Caco-2 (cell line): Measurements from ENCODE around the gene CD247. TPM values are rescaled to one million over a fixed set of nuclear protein-coding genes. Genes with fewer than 3 reads are reported as not detected.

Experiments
- BruUV-seq: library from RNA; stranded (reverse); fragments of 400-500 nt; replicated peaks from 2 replicates; lab custom pipeline; 2021; lab: Mats Ljungman, UMichigan
- CTCF ChIA-PET: fragments of 300-600 bp; sonication (Branson Sonifier 250); formaldehyde crosslinking; loops from one replicate; lab custom pipeline; 2022; ENCODE audit warnings: antibody characterized with exemption; lab: Charles Lee
- POLR2A ChIA-PET: fragments of 300-600 bp; sonication (Branson Sonifier 250); formaldehyde crosslinking; loops from one replicate; lab custom pipeline; 2022; ENCODE audit warnings: antibody characterized with exemption; lab: Charles Lee
- DNase-seq, 2 experiments: peaks; one replicate each; pipeline versions ENCODE4 v3.0.0 to v3.0.0-alpha.2; 2020 to 2022
- H3K27me3 ChIP-seq: replicated peaks from 2 replicates; pipeline ENCODE4 v1.6.0; 2011; ENCODE audit warnings: low read length; ENCODE audit not compliant: control insufficient read depth, insufficient read depth
- H3K36me3 ChIP-seq: 2 replicates; pipeline ENCODE4 v1.5.1; 2011; ENCODE audit warnings: low read length; ENCODE audit not compliant: control insufficient read depth, insufficient read depth
- H3K4me1 ChIP-seq: fragments of 250-450 bp; sonication (Bioruptor Pico); 2 replicates; pipeline ENCODE4 v1.5.1; 2020; ENCODE audit warnings: mild to moderate bottlenecking
- H3K4me3 ChIP-seq: 2 replicates; pipeline ENCODE4 v1.5.1; 2011; ENCODE audit warnings: low read depth, mild to moderate bottlenecking, control low read depth, low read length
- H3K9me3 ChIP-seq: fragments of 250-450 bp; sonication (Bioruptor Pico); 2 replicates; pipeline ENCODE4 v1.5.1; 2020; ENCODE audit warnings: mild to moderate bottlenecking, moderate library complexity
- H3K27ac Mint-ChIP-seq: one replicate; pipeline ENCODE4 v1.8.0; 2022; ENCODE audit warnings: mixed read lengths; ENCODE audit not compliant: unreplicated experiment
- H3K27me3 Mint-ChIP-seq: one replicate; pipeline ENCODE4 v1.8.0; 2022; ENCODE audit warnings: mixed read lengths; ENCODE audit not compliant: insufficient read depth, unreplicated experiment
- H3K36me3 Mint-ChIP-seq: one replicate; pipeline ENCODE4 v1.8.0; 2022; ENCODE audit warnings: mild to moderate bottlenecking, mixed read lengths; ENCODE audit not compliant: insufficient read depth, unreplicated experiment
- H3K4me1 Mint-ChIP-seq: one replicate; pipeline ENCODE4 v1.8.0; 2022; ENCODE audit warnings: low read depth, mixed read lengths; ENCODE audit not compliant: unreplicated experiment
- H3K4me3 Mint-ChIP-seq: one replicate; pipeline ENCODE4 v1.8.0; 2022; ENCODE audit warnings: mild to moderate bottlenecking, moderate library complexity, mixed read lengths; ENCODE audit not compliant: unreplicated experiment
- H3K9me3 Mint-ChIP-seq: one replicate; pipeline ENCODE4 v1.8.0; 2022; ENCODE audit warnings: mixed read lengths; ENCODE audit not compliant: unreplicated experiment
- intact Hi-C: fragments of 100-400 bp; cut with micrococcal nuclease; formaldehyde crosslinking; loops from one replicate; pipeline ENCODE4 v1.10.0; 2022; ENCODE audit not compliant: unreplicated experiment
- total RNA-seq: library from RNA; stranded (reverse); gene quantifications from 2 replicates; pipeline ENCODE4 v1.2.3, GENCODE V29; 2022
- TF ChIP-seq, protein P1 (sequence below), 2 experiments: fragments of 200-600 bp in 1 of 2; IDR thresholded peaks; 1 replicate in 1 of 2; 2 replicates in 1 of 2; pipeline versions ENCODE4 v1.5.1 to v1.8.0; 2011 to 2022; ENCODE audit warnings: antibody characterized with exemption in 1 of 2, control low read depth in 1 of 2, inconsistent platforms in 1 of 2, low read depth in 1 of 2, low read length in 1 of 2, mild to moderate bottlenecking in 1 of 2, moderate library complexity in 1 of 2; ENCODE audit not compliant: insufficient read depth in 1 of 2, severe bottlenecking in 1 of 2, unreplicated experiment in 1 of 2

CD247 gene
- total RNA-seq, 1 experiment from 2014 or later, result not detected

GRCh38 chr1:167434306-167434705, 84.0 kb downstream of the CD247 start:
- no peaks in the 10 kb centered on the region for H3K4me1 Mint-ChIP-seq
- no peak for DNase-seq
- no peak overlapping the region for H3K4me3 Mint-ChIP-seq
- ChIA-PET POLR2A (no interaction called here), CTCF (no interaction called here)
- Histone ChIP-seq H3K9me3 (no peaks in the 10 kb centered on the region), H3K36me3 (no peaks in the 10 kb centered on the region), H3K4me3 (no peak overlapping the region), H3K27me3 (no peaks in the 10 kb centered on the region), H3K4me1 (no peaks in the 10 kb centered on the region)
- BruUV-seq, result no TSS peak
- H3K27ac Mint-ChIP-seq, result no peak overlapping the region
- peaks cover 9% of the 10 kb centered on the region for H3K9me3 Mint-ChIP-seq
- TF ChIP-seq, protein P1, sequence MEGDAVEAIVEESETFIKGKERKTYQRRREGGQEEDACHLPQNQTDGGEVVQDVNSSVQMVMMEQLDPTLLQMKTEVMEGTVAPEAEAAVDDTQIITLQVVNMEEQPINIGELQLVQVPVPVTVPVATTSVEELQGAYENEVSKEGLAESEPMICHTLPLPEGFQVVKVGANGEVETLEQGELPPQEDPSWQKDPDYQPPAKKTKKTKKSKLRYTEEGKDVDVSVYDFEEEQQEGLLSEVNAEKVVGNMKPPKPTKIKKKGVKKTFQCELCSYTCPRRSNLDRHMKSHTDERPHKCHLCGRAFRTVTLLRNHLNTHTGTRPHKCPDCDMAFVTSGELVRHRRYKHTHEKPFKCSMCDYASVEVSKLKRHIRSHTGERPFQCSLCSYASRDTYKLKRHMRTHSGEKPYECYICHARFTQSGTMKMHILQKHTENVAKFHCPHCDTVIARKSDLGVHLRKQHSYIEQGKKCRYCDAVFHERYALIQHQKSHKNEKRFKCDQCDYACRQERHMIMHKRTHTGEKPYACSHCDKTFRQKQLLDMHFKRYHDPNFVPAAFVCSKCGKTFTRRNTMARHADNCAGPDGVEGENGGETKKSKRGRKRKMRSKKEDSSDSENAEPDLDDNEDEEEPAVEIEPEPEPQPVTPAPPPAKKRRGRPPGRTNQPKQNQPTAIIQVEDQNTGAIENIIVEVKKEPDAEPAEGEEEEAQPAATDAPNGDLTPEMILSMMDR (IDR thresholded peaks at IDR 0.05; ENCODE audit: insufficient read depth in 1 of 2, low read depth in 1 of 2, low read length in 1 of 2, severe bottlenecking in 1 of 2, unreplicated experiment in 1 of 2), result no peak
- H3K36me3 Mint-ChIP-seq, result no peaks in the 10 kb centered on the region
- H3K27me3 Mint-ChIP-seq, result no peaks in the 10 kb centered on the region
- intact Hi-C loops, result no loop called here

DNA sequence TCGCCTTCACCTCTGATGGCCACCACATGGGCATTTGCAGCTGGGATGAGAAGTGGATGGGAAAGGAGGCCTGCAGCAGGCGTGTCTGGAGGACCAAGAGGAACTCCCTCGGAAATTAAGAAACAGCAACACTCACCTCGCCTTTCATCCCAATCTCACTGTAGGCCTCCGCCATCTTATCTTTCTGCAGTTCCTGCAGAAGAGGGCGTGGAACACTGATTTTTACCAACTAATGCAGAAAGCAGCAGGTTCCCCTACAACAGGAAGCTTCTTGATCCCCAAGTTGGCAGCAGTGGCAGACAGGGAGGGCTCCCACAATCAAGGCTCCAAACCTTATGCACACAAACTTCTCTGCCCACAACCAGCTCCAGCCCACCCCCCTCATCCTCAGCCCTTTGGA, 84.4 kb downstream of the CD247 start:
- ChIA-PET CTCF (no interaction called here), POLR2A (no interaction called here)
- intact Hi-C loops, result no loop called here
- no peaks in the 10 kb centered on the region for H3K27me3 Mint-ChIP-seq
- H3K27me3 ChIP-seq, result no peaks in the 10 kb centered on the region
- no peaks in the 10 kb centered on the region for H3K36me3 Mint-ChIP-seq
- H3K27ac Mint-ChIP-seq, result no peak overlapping the region
- H3K4me3 ChIP-seq, result no peak overlapping the region
- H3K36me3 ChIP-seq, result no peaks in the 10 kb centered on the region
- H3K9me3 Mint-ChIP-seq, result peaks cover 9% of the 10 kb centered on the region
- no peaks in the 10 kb centered on the region for H3K9me3 ChIP-seq
- TF ChIP-seq, protein P1 (IDR thresholded peaks at IDR 0.05; ENCODE audit: insufficient read depth in 1 of 2, low read depth in 1 of 2, low read length in 1 of 2, severe bottlenecking in 1 of 2, unreplicated experiment in 1 of 2), result no peak
- no peaks in the 10 kb centered on the region for H3K4me1 Mint-ChIP-seq
- H3K4me1 ChIP-seq, result no peaks in the 10 kb centered on the region
- no peak for DNase-seq
- BruUV-seq, result no TSS peak
- H3K4me3 Mint-ChIP-seq, result no peak overlapping the region

GRCh38 chr1:167432780-167433179, 85.5 kb downstream of the CD247 start:
- Histone ChIP-seq H3K36me3 (no peaks in the 10 kb centered on the region), H3K4me1 (no peaks in the 10 kb centered on the region), H3K9me3 (no peaks in the 10 kb centered on the region), H3K27me3 (no peaks in the 10 kb centered on the region), H3K4me3 (no peak overlapping the region)
- intact Hi-C loops, result no loop called here
- peaks cover 6% of the 10 kb centered on the region for H3K36me3 Mint-ChIP-seq
- DNase-seq, result no peak
- H3K9me3 Mint-ChIP-seq, result peaks cover 9% of the 10 kb centered on the region
- TF ChIP-seq, protein P1 (IDR thresholded peaks at IDR 0.05; ENCODE audit: insufficient read depth in 1 of 2, low read depth in 1 of 2, low read length in 1 of 2, severe bottlenecking in 1 of 2, unreplicated experiment in 1 of 2), result no peak
- no peaks in the 10 kb centered on the region for H3K27me3 Mint-ChIP-seq
- no TSS peak for BruUV-seq
- POLR2A ChIA-PET, result no interaction called here
- no peak overlapping the region for H3K27ac Mint-ChIP-seq
- CTCF ChIA-PET, result no interaction called here
- H3K4me3 Mint-ChIP-seq, result no peak overlapping the region
- no peaks in the 10 kb centered on the region for H3K4me1 Mint-ChIP-seq
